NB4 (cell line): ENCODE data around the gene TBC1D1.
"Not testable (repeated sequence)": the region's sequence is repeated elsewhere in the genome, so short reads cannot be mapped to it uniquely, and the experiment has no call there.

Experiments
- DNase-seq: peaks from one replicate; pipeline ENCODE4 v3.0.0; 2010; ENCODE audit warnings: low read depth
- H3K4me3 ChIP-seq: one replicate; pipeline ENCODE4 v1.5.1; 2011; ENCODE audit warnings: mild to moderate bottlenecking, low read depth, low read length, moderate library complexity
- MYC ChIP-seq: IDR thresholded peaks from 2 replicates; pipeline ENCODE4 v1.6.1; 2011; ENCODE audit warnings: low read depth, low read length
- POLR2A ChIP-seq: IDR thresholded peaks from 2 replicates; pipeline ENCODE4 v1.6.1; 2011; ENCODE audit warnings: mild to moderate bottlenecking; ENCODE audit not compliant: insufficient read length; ENCODE audit errors: extremely low read depth
- TF ChIP-seq, protein P1 (sequence below): IDR thresholded peaks from one replicate; pipeline ENCODE4 v1.5.1; 2012; ENCODE audit warnings: low read depth, low read length
- TF ChIP-seq, protein P2 (sequence below): IDR thresholded peaks from 2 replicates; pipeline ENCODE4 v1.6.1; 2011; ENCODE audit warnings: low read depth, low read length

TBC1D1 gene

DNA sequence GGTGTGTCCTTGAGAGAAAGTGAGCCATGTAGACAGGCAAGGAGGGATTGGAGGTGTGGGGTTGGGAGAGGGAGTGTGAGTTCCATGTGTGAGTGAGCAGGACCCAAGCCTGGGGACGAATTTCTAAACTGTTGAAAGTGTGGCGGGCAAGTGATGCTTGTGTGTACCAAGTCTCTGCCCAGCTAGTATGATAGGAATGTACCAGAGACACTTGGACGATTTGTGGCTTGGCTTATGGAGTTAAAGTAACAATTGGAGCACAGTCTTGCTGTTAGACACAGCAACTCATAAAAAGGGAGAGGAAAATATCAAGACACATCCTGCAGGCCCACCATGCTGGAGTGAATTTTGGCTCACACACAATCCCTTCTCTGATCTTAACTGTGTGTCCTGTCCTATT lies 77.9 kb downstream of the TBC1D1 start:
- TF ChIP-seq, protein P1, sequence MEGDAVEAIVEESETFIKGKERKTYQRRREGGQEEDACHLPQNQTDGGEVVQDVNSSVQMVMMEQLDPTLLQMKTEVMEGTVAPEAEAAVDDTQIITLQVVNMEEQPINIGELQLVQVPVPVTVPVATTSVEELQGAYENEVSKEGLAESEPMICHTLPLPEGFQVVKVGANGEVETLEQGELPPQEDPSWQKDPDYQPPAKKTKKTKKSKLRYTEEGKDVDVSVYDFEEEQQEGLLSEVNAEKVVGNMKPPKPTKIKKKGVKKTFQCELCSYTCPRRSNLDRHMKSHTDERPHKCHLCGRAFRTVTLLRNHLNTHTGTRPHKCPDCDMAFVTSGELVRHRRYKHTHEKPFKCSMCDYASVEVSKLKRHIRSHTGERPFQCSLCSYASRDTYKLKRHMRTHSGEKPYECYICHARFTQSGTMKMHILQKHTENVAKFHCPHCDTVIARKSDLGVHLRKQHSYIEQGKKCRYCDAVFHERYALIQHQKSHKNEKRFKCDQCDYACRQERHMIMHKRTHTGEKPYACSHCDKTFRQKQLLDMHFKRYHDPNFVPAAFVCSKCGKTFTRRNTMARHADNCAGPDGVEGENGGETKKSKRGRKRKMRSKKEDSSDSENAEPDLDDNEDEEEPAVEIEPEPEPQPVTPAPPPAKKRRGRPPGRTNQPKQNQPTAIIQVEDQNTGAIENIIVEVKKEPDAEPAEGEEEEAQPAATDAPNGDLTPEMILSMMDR = no peak
- TF ChIP-seq, protein P2, sequence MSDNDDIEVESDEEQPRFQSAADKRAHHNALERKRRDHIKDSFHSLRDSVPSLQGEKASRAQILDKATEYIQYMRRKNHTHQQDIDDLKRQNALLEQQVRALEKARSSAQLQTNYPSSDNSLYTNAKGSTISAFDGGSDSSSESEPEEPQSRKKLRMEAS = no peak
- no peak overlapping the region for H3K4me3 ChIP-seq
- DNase-seq = no peak

DNA sequence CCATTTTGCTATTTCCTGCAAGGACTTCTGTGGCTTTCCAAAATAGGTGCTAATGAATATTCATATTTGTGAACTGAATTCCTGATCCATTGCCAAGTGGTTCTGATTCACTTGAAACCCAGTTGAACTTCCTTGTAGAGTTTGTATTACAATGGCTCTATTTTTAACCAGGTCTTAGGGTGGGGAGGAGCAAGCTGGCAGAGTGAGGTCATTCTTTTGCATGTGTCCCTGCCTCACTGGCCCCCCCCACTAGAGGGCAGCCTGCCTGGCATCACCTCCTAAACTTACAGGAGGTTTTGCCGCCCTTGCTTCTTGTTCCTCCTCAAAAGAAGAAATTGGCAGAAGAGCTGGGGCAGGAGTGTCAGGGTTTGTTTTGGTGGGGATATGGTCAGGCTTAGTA lies 79.8 kb downstream of the TBC1D1 start:
- H3K4me3 ChIP-seq = no peak overlapping the region
- TF ChIP-seq MYC = no peak
- TF ChIP-seq, protein P1 = peak; percentile 62
- peak; percentile 76 for DNase-seq

DNA sequence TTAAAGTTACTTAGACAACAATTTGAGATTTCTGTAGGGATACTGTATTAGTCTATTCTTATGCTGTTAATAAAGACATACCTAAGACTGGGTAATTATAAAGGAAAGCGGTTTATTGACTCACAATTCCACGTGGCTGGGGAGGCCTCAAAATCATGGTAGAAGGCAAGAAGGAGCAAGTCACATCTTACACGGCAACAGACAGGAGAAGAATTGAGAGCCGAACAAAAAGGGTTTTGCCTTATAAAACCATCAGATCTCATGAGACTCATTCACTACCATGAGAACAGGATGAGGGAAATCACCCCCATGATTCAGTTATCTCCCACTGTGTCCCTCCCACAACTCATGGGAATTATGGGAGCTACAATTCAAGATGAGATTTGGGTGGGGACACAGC lies 80.3 kb downstream of the TBC1D1 start:
- no peak overlapping the region for H3K4me3 ChIP-seq
- TF ChIP-seq, protein P2 = no peak
- TF ChIP-seq POLR2A (no peak), MYC (no peak)
- TF ChIP-seq, protein P1 = no peak
- no peak for DNase-seq

DNA sequence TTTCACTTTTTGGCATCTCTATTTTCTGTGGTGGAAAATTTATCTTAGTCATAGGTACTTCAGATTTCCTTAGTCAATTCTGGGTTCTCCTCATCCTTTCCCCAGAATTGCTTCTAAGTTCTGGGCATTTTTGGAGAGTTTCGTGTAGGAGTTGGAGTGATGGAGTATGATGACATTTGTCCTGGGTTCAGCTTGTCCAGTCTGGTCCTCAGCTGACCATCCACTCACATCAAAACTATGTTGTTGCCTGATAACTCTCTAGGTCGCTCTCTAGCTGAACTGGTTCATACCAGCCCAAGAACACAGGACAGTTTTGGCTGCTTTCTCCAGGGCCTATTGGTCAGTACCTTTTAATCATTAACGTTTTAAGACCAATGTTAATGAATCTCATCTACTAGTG lies 82.6 kb downstream of the TBC1D1 start:
- TF ChIP-seq, protein P2 = no peak
- TF ChIP-seq, protein P1 = no peak
- TF ChIP-seq MYC (no peak), POLR2A (no peak)
- no peak overlapping the region for H3K4me3 ChIP-seq
- no peak for DNase-seq

DNA sequence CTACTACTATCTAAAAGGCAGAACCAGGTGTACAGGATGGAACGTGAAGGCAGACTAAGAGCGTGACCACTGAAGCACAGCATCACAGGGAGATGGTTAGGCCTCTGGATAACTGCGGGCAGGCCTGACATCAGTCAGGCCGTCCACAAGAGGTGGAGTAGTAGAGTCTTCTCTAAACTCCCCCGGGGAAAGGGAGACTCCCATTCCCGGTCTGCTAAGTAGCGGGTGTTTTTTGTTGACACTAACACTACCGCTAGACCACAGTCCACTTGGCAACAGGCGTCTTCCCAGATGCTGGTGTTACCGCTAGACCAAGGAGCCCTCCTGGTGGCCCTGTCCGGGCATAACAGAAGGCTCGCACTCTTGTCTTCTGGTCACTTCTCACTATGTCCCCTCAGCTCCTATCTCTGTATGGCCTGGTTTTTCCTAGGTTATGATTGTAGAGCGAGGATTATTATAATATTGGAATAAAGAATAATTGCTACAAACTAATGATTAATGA lies 84.5 kb downstream of the TBC1D1 start:
- not testable (repeated sequence) for H3K4me3 ChIP-seq, DNase-seq

DNA sequence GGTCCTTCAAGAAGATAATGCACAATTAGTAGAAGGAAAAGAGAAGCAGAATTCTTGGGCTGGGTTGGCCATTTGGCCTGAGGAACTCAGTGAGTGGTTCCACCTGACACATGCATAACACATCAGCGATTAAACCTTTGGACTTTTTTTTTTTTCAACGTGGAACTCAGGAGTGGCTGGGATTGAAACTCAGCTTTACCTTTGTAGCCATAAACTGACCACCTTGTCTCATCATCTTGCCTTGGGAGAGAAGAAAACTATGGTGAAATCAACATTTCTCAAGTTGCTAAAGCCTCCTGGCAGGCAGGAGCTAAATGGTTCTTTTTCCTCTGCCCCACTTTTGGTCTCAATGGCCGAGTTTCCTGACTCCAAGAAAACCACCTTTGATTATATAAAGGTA lies 85.6 kb downstream of the TBC1D1 start:
- peak overlapping the region; percentile 57 for H3K4me3 ChIP-seq
- no peak for DNase-seq
- no peak for TF ChIP-seq MYC
- TF ChIP-seq, protein P2 = no peak
- TF ChIP-seq, protein P1 = no peak
- TF ChIP-seq POLR2A = no peak
